Stomach (tissue), 9 donors: ENCODE measurements around the gene ATIC. TPM values are rescaled to one million over a fixed set of nuclear protein-coding genes. Genes with fewer than 3 reads are reported as not detected.
"Not testable (repeated sequence)": the region's sequence is repeated elsewhere in the genome, so short reads cannot be mapped to it uniquely, and the experiment has no call there.

Experiments used
- DNase-seq, 2 donors: peaks; one replicate each; pipeline versions ENCODE4 v3.0.0 to v3.0.0-alpha.2; 2013 to 2019
- H3K27ac ChIP-seq, 5 donors: fragments of 200-600 bp in 4 of 5; sonication (generic) in 4 of 5; one replicate each; pipeline ENCODE4 v1.5.1; 2013 to 2019; ENCODE audit warnings: mild to moderate bottlenecking in 1 of 5, moderate library complexity in 1 of 5
- H3K27me3 ChIP-seq, 3 donors: fragments of 200-600 bp; sonication (generic); one replicate each; pipeline ENCODE4 v1.5.1; 2017 to 2019; ENCODE audit warnings: mixed run types in 1 of 3
- H3K36me3 ChIP-seq, 4 donors: fragments of 200-600 bp; sonication (generic); 1 replicate in 3 of 4; 2 replicates in 1 of 4; pipeline ENCODE4 v1.5.1; 2016 to 2019
- H3K4me1 ChIP-seq, 4 donors: fragments of 200-600 bp; sonication (generic); one replicate each; pipeline ENCODE4 v1.5.1; 2016 to 2019
- H3K4me3 ChIP-seq, 4 donors: fragments of 200-600 bp; sonication (generic) in 3 of 4; one replicate each; pipeline ENCODE4 v1.5.1; 2016 to 2019; ENCODE audit warnings: mild to moderate bottlenecking in 1 of 4
- H3K9me3 ChIP-seq, 4 donors: fragments of 200-600 bp; sonication (generic); one replicate each; pipeline ENCODE4 v1.5.1; 2016 to 2019
- EP300 ChIP-seq: sonication (generic); formaldehyde crosslinking; IDR thresholded peaks from one replicate; pipeline ENCODE4 v1.6.1; 2017; ENCODE audit warnings: antibody characterized with exemption
- POLR2A ChIP-seq, 4 donors: fragments of 450-650 bp; IDR thresholded peaks; one replicate each; pipeline ENCODE4 v1.6.1; 2016; ENCODE audit warnings: antibody characterized with exemption in 4 of 4, control low read depth in 2 of 4, mild to moderate bottlenecking in 1 of 4, moderate library complexity in 1 of 4
- POLR2AphosphoS5 ChIP-seq, 3 donors: sonication (generic); formaldehyde crosslinking; IDR thresholded peaks; one replicate each; pipeline ENCODE4 v1.6.1; 2016; ENCODE audit warnings: antibody characterized with exemption in 3 of 3
- WGBS, 5 donors: extraction: QIAGEN DNeasy Blood & Tissue Kit in 3 of 5; methylation state at CpG; one replicate each; pipeline versions ENCODE4 v1.1.5 to v1.1.7; 2013 to 2018; 5-methylcytosine and 5-hydroxymethylcytosine counted together
- intact Hi-C: fragments of 100-400 bp; cut with DNase I; formaldehyde crosslinking; loops from one replicate; pipeline ENCODE4 v1.15.1; 2023; ENCODE audit warnings: low total_unique reads
- polyA plus RNA-seq, 3 donors: library from polyadenylated mRNA; stranded (reverse); fragments of 200-250 nt; gene quantifications; one replicate each; pipeline ENCODE4 v1.2.3, GENCODE V29; 2013
- total RNA-seq, 5 donors: library from RNA; depleted of rRNA; stranded (reverse); fragments of >200 nt; gene quantifications; one replicate each; pipeline versions ENCODE4 v1.1.0 to v1.2.3, GENCODE V29; 2014 to 2016
- TF ChIP-seq, protein P1 (sequence below), 7 experiments: fragments of 450-650 bp in 4 of 7; fragments of 200-600 bp in 3 of 7; sonication (generic) in 3 of 7; IDR thresholded peaks; one replicate each; pipeline ENCODE4 v1.5.1; 2016 to 2019; ENCODE audit warnings: antibody characterized with exemption in 7 of 7, control low read depth in 2 of 7, mild to moderate bottlenecking in 1 of 7
- donor health status: healthy with polysubstance abuse.
- donor health status: Bipolar disorder and iron deficiency.
- donor health status: healthy.

The ATIC gene
- total and polyA plus RNA-seq, 8 donors = 9.4 to 125 (median 76.6) TPM

DNA sequence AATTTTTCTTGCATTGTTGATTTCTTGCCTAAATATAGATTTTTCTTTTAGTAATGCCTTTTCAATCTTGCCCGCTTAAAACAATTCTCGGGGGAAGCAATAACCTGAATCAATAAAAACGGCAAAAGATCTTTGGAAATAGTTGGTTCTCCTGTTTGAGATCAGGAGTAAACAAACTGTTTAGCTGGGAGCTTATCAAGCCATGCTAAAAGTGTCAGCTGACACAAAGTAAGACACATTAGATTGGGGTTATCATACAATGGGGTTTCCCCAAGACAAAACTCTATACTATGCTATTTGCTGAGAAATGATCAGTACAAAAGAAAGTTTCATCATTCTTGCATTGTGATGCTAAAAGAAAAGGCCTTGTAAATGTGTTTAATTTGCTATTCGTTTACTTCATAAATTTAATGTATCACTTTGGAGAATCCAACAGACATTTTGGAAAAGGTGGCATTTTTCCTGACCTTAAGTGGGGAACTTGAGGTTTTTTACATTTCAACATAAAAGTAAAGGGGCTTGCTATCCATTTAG, 46.5 kb downstream of the ATIC start:
- Histone ChIP-seq H3K36me3 (peaks cover 8 to 50% (median 39%) of the 10 kb centered on the region in 4 donors), H3K27ac (no peak overlapping the region), H3K4me1 (no peaks in the 10 kb centered on the region), H3K4me3 (no peak overlapping the region), H3K27me3 (no peaks in the 10 kb centered on the region), H3K9me3 (no peaks in the 10 kb centered on the region)
- intact Hi-C loops = no loop called here
- TF ChIP-seq, protein P1, sequence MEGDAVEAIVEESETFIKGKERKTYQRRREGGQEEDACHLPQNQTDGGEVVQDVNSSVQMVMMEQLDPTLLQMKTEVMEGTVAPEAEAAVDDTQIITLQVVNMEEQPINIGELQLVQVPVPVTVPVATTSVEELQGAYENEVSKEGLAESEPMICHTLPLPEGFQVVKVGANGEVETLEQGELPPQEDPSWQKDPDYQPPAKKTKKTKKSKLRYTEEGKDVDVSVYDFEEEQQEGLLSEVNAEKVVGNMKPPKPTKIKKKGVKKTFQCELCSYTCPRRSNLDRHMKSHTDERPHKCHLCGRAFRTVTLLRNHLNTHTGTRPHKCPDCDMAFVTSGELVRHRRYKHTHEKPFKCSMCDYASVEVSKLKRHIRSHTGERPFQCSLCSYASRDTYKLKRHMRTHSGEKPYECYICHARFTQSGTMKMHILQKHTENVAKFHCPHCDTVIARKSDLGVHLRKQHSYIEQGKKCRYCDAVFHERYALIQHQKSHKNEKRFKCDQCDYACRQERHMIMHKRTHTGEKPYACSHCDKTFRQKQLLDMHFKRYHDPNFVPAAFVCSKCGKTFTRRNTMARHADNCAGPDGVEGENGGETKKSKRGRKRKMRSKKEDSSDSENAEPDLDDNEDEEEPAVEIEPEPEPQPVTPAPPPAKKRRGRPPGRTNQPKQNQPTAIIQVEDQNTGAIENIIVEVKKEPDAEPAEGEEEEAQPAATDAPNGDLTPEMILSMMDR (IDR thresholded peaks at IDR 0.05) = no peak
- no peak for TF ChIP-seq EP300
- TF ChIP-seq POLR2AphosphoS5 (IDR thresholded peaks at IDR 0.05) = no peak
- no peak for TF ChIP-seq POLR2A (IDR thresholded peaks at IDR 0.05)
- WGBS, 5 donors = 73 to 85% (median 78%) methylated on average over 4 of the region's 4 CpGs
- no peak for DNase-seq

DNA sequence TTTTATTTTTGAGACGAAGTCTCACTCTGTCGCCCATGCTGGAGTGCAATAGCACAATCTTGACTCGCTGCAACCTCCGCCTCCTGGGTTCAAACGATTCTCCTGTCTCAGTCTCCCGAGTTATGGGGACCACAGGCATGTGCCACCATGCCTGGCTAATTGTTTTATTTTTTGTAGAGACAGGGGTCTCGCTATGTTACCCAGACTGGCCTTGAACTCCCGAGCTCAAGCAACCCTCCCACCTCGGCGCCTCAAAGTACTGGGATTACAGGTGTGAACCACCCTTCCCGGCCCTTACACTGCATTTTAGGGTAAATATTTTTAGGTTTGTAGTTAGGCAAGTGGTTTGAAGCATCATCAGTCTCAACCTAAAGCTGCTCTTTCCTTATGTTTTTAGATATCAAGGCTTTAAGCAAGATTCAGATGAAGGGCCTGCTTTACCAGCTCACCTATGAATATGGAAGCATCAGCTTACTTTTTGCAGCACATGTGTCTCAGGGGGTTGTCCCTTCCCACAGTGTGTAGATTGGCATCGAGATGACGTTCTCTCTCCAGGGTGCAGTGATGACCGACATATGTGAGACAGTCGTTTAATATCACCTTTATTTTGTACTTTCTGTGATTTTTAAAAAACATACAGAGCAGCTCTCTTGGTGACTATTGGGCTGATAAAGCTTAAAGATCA, 47.2 kb downstream of the ATIC start:
- Histone ChIP-seq H3K27me3 (no peaks in the 10 kb centered on the region), H3K36me3 (peaks cover 10 to 51% (median 46%) of the 10 kb centered on the region in 4 donors), H3K4me1 (no peaks in the 10 kb centered on the region), H3K27ac (no peak overlapping the region), H3K9me3 (no peaks in the 10 kb centered on the region), H3K4me3 (no peak overlapping the region)
- DNase-seq = no peak
- WGBS, 5 donors = 89 to 94% (median 93%) methylated on average over 15 of the region's 15 CpGs
- no peak for TF ChIP-seq EP300
- TF ChIP-seq, protein P1 (IDR thresholded peaks at IDR 0.05) = no peak
- TF ChIP-seq POLR2AphosphoS5 (IDR thresholded peaks at IDR 0.05) = no peak
- no peak for TF ChIP-seq POLR2A (IDR thresholded peaks at IDR 0.05)
- intact Hi-C loops = no loop called here

DNA sequence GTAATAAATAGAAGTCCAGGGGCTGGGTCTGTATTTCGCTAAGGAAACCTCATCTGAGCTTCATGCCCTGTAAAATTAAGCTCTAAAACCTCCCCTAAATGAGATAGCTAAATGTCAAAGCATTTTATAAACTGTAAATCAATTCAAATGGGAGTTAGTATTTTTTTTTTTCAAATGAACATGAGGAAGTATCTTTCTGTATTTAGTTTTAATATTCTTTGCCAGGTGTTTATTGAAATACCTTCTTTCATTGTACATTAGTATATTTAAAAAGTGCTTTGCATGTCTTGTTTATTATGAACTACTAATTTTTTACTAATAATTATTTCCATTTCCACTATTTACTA, 47.7 kb downstream of the ATIC start:
- H3K27ac ChIP-seq = no peak overlapping the region
- H3K4me1 ChIP-seq = no peaks in the 10 kb centered on the region
- intact Hi-C loops = no loop called here
- TF ChIP-seq, protein P1 (IDR thresholded peaks at IDR 0.05) = no peak
- TF ChIP-seq POLR2A (IDR thresholded peaks at IDR 0.05) (no peak), POLR2AphosphoS5 (IDR thresholded peaks at IDR 0.05) (no peak), EP300 (no peak)
- H3K27me3 ChIP-seq = no peaks in the 10 kb centered on the region
- no peaks in the 10 kb centered on the region for H3K9me3 ChIP-seq
- DNase-seq = no peak
- no peak overlapping the region for H3K4me3 ChIP-seq
- 94 to 100% (median 97%) methylated on average over 1 of the region's 1 CpG for WGBS, 5 donors
- H3K36me3 ChIP-seq = peaks cover 15 to 57% (median 51%) of the 10 kb centered on the region in 4 donors

- H3K4me1 ChIP-seq, H3K27ac ChIP-seq, H3K27me3 ChIP-seq, H3K4me3 ChIP-seq, intact Hi-C loops, H3K9me3 ChIP-seq, DNase-seq: not testable (repeated sequence)
- peaks cover 18 to 62% (median 56%) of the 10 kb centered on the region in 4 donors for H3K36me3 ChIP-seq
- WGBS, 5 donors = 81 to 89% (median 86%) methylated on average over 3 of the region's 3 CpGs
These were observed 48.2 kb downstream of the ATIC start for GRCh38 chr2:215360059-215360458.

DNA sequence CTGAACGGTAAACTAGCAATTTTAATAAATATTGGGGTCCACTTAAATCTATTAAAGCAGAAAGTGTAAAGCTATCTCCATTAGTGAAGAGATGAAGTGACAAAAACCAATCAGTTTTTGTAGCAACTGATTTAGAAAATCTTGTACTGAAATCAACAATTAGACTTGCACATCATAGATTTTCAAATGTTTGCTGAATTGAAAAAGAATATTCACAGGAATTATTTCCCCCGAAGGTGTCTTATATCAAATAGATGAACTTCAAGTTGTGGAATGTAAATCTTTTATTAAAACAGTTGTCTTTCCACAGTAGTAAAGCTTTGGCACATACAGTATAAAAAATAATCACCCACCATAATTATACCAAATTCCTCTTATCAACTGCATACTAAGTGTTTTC, 48.7 kb downstream of the ATIC start:
- Histone ChIP-seq H3K27ac (no peak overlapping the region), H3K9me3 (no peaks in the 10 kb centered on the region), H3K27me3 (no peaks in the 10 kb centered on the region), H3K36me3 (peaks cover 18 to 64% (median 60%) of the 10 kb centered on the region in 4 donors), H3K4me3 (no peak overlapping the region), H3K4me1 (no peaks in the 10 kb centered on the region)
- no peak for DNase-seq
- no peak for TF ChIP-seq POLR2AphosphoS5 (IDR thresholded peaks at IDR 0.05)
- no peak for TF ChIP-seq POLR2A (IDR thresholded peaks at IDR 0.05)
- TF ChIP-seq, protein P1 (IDR thresholded peaks at IDR 0.05) = no peak
- no peak for TF ChIP-seq EP300
- intact Hi-C loops = no loop called here
- WGBS, 5 donors = 78 to 95% (median 85%) methylated on average over 2 of the region's 2 CpGs
